ENCODE results near the gene PRRC2C.

DNA sequence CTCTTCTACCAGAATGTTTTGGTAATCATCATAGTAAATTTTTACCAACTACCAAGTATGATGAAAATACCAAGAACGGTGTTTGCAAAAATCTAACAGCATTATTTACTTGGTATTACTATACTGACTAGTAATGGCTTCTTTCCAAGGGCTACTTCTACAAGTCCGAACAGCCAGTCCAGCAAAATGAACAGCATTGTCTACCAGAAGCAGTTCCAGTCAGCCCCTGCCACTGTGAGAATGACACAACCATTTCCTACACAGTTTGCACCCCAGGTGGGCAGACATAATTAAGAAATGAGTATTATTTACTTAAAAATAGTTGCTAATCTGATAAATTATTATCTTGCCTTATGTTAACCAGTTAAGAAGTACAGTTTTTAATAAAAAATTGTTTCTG, 102.9 kb downstream of the PRRC2C start:
- TF ChIP-seq, protein P1, sequence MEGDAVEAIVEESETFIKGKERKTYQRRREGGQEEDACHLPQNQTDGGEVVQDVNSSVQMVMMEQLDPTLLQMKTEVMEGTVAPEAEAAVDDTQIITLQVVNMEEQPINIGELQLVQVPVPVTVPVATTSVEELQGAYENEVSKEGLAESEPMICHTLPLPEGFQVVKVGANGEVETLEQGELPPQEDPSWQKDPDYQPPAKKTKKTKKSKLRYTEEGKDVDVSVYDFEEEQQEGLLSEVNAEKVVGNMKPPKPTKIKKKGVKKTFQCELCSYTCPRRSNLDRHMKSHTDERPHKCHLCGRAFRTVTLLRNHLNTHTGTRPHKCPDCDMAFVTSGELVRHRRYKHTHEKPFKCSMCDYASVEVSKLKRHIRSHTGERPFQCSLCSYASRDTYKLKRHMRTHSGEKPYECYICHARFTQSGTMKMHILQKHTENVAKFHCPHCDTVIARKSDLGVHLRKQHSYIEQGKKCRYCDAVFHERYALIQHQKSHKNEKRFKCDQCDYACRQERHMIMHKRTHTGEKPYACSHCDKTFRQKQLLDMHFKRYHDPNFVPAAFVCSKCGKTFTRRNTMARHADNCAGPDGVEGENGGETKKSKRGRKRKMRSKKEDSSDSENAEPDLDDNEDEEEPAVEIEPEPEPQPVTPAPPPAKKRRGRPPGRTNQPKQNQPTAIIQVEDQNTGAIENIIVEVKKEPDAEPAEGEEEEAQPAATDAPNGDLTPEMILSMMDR (IDR thresholded peaks at IDR 0.05; ENCODE audit: low read length), result no peak
- TF ChIP-seq EZH2phosphoT487 (IDR thresholded peaks at IDR 0.05; ENCODE audit: low read length), result no peak
- no peak for TF ChIP-seq EZH2 (optimal IDR thresholded peaks at IDR 0.05; ENCODE audit: low read depth, low read length)

Measured in MM.1S (cell line).